ENCODE results near the gene SPATA9. TPM values are rescaled to one million over a fixed set of nuclear protein-coding genes. Genes with fewer than 3 reads are reported as not detected.

Gene SPATA9
- total RNA-seq, 1 experiment from 2014 or later, result not detected

- no peak overlapping the region for H3K4me3 ChIP-seq (replicated peaks in 1 of 2; ENCODE audit: low read depth in 1 of 2, low read length in 2 of 2)
- no peak overlapping the region for H3K27ac ChIP-seq (ENCODE audit: low read depth, low read length)
- H3K27me3 ChIP-seq (ENCODE audit: insufficient read depth, low read length), result no peaks in the 10 kb centered on the region
- H3K9ac ChIP-seq (ENCODE audit: low read length), result no peak overlapping the region
- no peaks in the 10 kb centered on the region for H3K9me3 ChIP-seq (ENCODE audit: control insufficient read depth in 1 of 2, insufficient read depth in 1 of 2, low read depth in 1 of 2, low read length in 2 of 2)
- RAD21 ChIA-PET (ENCODE audit: low non-redundant PET in 1 of 2, low total read pairs in 2 of 2, uncharacterized antibody in 2 of 2, unreplicated experiment in 2 of 2), result no interaction called here
- H3K9me2 ChIP-seq (ENCODE audit: insufficient read depth), result no peaks in the 10 kb centered on the region
- CTCF ChIA-PET, result no interaction called here
- POLR2A ChIA-PET, result no interaction called here
- no TSS peak for BruUV-seq (replicated peaks)
- H3K4me1 ChIP-seq (ENCODE audit: control insufficient read depth in 1 of 2, insufficient read depth in 2 of 2, low read length in 2 of 2), result peaks cover 4 to 7% of the 10 kb centered on the region in 2 experiments; a peak in 3 of 4 replicates
- H2AFZ ChIP-seq (ENCODE audit: low read depth, low read length, poor library complexity, severe bottlenecking), result peak overlapping the region; percentile 84
- no peaks in the 10 kb centered on the region for H4K20me1 ChIP-seq (ENCODE audit: insufficient read depth)
- intact Hi-C loops (cut with micrococcal nuclease), result no loop called here
- H3K79me2 ChIP-seq (ENCODE audit: insufficient read depth, low read length), result no peaks in the 10 kb centered on the region
- DNase-seq (ENCODE audit: low read depth, low spot score) (no peak), ATAC-seq (no peak)
- no peak overlapping the region for H3K4me2 ChIP-seq (ENCODE audit: low read length)
- TF ChIP-seq ELF1 (IDR thresholded peaks at IDR 0.05; ENCODE audit: borderline replicate concordance, low read depth), result no peak
- H3K36me3 ChIP-seq (ENCODE audit: control insufficient read depth in 1 of 2, insufficient read depth in 2 of 2, low read length in 2 of 2), result no peaks in the 10 kb centered on the region
These were observed 21.4 kb upstream of the SPATA9 start for GRCh38 chr5:95704150-95704549.

GRCh38 chr5:95701074-95701473, 18.3 kb upstream of the SPATA9 start:
- Histone ChIP-seq H3K27me3 (ENCODE audit: insufficient read depth, low read length) (no peaks in the 10 kb centered on the region), H3K9ac (ENCODE audit: low read length) (no peak overlapping the region), H3K4me2 (ENCODE audit: low read length) (no peak overlapping the region), H4K20me1 (ENCODE audit: insufficient read depth) (no peaks in the 10 kb centered on the region), H3K9me2 (ENCODE audit: insufficient read depth) (0 out of 2 replicates have a peak, but pooled peaks cover 2% of the 10 kb centered on the region), H3K36me3 (ENCODE audit: control insufficient read depth in 1 of 2, insufficient read depth in 2 of 2, low read length in 2 of 2) (no peaks in the 10 kb centered on the region), H3K9me3 (ENCODE audit: control insufficient read depth in 1 of 2, insufficient read depth in 1 of 2, low read depth in 1 of 2, low read length in 2 of 2) (no peaks in the 10 kb centered on the region), H2AFZ (ENCODE audit: low read depth, low read length, poor library complexity, severe bottlenecking) (no peak overlapping the region), H3K4me1 (ENCODE audit: control insufficient read depth in 1 of 2, insufficient read depth in 2 of 2, low read length in 2 of 2) (no peaks in the 10 kb centered on the region), H3K27ac (ENCODE audit: low read depth, low read length) (no peak overlapping the region), H3K4me3 (replicated peaks in 1 of 2; ENCODE audit: low read depth in 1 of 2, low read length in 2 of 2) (no peak overlapping the region), H3K79me2 (ENCODE audit: insufficient read depth, low read length) (no peaks in the 10 kb centered on the region)
- POLR2A ChIA-PET, result no interaction called here
- TF ChIP-seq CEBPB (IDR thresholded peaks at IDR 0.05; ENCODE audit: low read depth) (no peak), FOSL1 (IDR thresholded peaks at IDR 0.05; ENCODE audit: low read depth) (no peak), TCF7L2 (IDR thresholded peaks at IDR 0.05; ENCODE audit: borderline replicate concordance, extremely low read depth, insufficient read depth, insufficient read length) (no peak), REST (IDR thresholded peaks at IDR 0.05; ENCODE audit: low read depth) (no peak), EZH2 (IDR thresholded peaks at IDR 0.05) (no peak), RAD21 (IDR thresholded peaks at IDR 0.05; ENCODE audit: low read depth) (no peak), ATF3 (IDR thresholded peaks at IDR 0.05) (no peak), SIN3A (IDR thresholded peaks at IDR 0.05; ENCODE audit: low read depth) (no peak), YY1 (IDR thresholded peaks at IDR 0.05; ENCODE audit: extremely low read depth, insufficient replicate concordance, low read depth, low read length) (no peak), POLR2A (IDR thresholded peaks at IDR 0.05; ENCODE audit: borderline replicate concordance, extremely low read depth, insufficient read depth, insufficient read length) (no peak), SRF (IDR thresholded peaks at IDR 0.05; ENCODE audit: low read depth) (no peak), EGR1 (IDR thresholded peaks at IDR 0.05; ENCODE audit: low read depth) (no peak), ELF1 (IDR thresholded peaks at IDR 0.05; ENCODE audit: borderline replicate concordance, low read depth) (no peak), MAX (IDR thresholded peaks at IDR 0.05) (no peak)
- no peak for ATAC-seq
- no TSS peak for BruUV-seq (replicated peaks)
- CTCF ChIA-PET, result no interaction called here
- intact Hi-C loops (cut with micrococcal nuclease), result no loop called here
- no peak for DNase-seq (ENCODE audit: low read depth, low spot score)
- RAD21 ChIA-PET (ENCODE audit: low non-redundant PET in 1 of 2, low total read pairs in 2 of 2, uncharacterized antibody in 2 of 2, unreplicated experiment in 2 of 2), result no interaction called here

All from HCT116 (cell line).